ENCODE results near the gene PICALM. TPM values are rescaled to one million over a fixed set of nuclear protein-coding genes. Genes with fewer than 3 reads are reported as not detected.

PICALM gene
- total and polyA plus RNA-seq, 2 of the 13 experiments (the other 11 are each of a cell fraction or from before 2014, with no cell fraction given) = 97.6 to 154 TPM

GRCh38 chr11:86072211-86072610 lies 3.3 kb upstream of the PICALM start:
- DNase-seq (ENCODE audit: low spot score) = no peak
- in situ Hi-C loops (cut with HindIII; ENCODE audit: extremely low pct_ligation_motif_present, low pct_unique_long_range_greater_than_20kb) = no loop called here
- intact Hi-C loops (cut with micrococcal nuclease; ENCODE audit: unreplicated experiment) = no loop called here
- no peak for ATAC-seq
- TF ChIP-seq POLR2A (IDR thresholded peaks at IDR 0.05; ENCODE audit: insufficient read depth in 1 of 2, low read depth in 2 of 2, low read length in 2 of 2) (no peak), KLF12 (CRISPR knock-in tag; IDR thresholded peaks at IDR 0.05; ENCODE audit: borderline replicate concordance) (no peak), PATZ1 (CRISPR knock-in tag; IDR thresholded peaks at IDR 0.05) (no peak), ZHX2 (IDR thresholded peaks at IDR 0.05; ENCODE audit: low read depth) (no peak), ZHX2 (CRISPR knock-in tag; IDR thresholded peaks at IDR 0.05; ENCODE audit: borderline replicate concordance) (no peak), POLR2G (IDR thresholded peaks at IDR 0.05; ENCODE audit: low read depth, low read length) (no peak), IKZF4 (CRISPR knock-in tag; IDR thresholded peaks at IDR 0.05; ENCODE audit: borderline replicate concordance, low read depth, not compliant biosample characterization) (no peak), CCAR2 (optimal IDR thresholded peaks at IDR 0.05; ENCODE audit: low read depth, low read length) (no peak), RBM39 (IDR thresholded peaks at IDR 0.05; ENCODE audit: low read depth, low read length, poor library complexity, severe bottlenecking) (no peak), ZNF337 (CRISPR knock-in tag; IDR thresholded peaks at IDR 0.05; ENCODE audit: borderline replicate concordance, low read depth) (no peak), CREB1 (IDR thresholded peaks at IDR 0.05) (no peak), CREB1 (CRISPR knock-in tag; IDR thresholded peaks at IDR 0.05) (no peak), ZFY (CRISPR knock-in tag; IDR thresholded peaks at IDR 0.05) (no peak), ZNF160 (CRISPR knock-in tag; IDR thresholded peaks at IDR 0.05) (no peak), ADNP (CRISPR knock-in tag; IDR thresholded peaks at IDR 0.05) (no peak), THRA (CRISPR knock-in tag; IDR thresholded peaks at IDR 0.05; ENCODE audit: borderline replicate concordance) (no peak)
- FAIRE-seq = no peak
- Histone ChIP-seq H3K4me2 (ENCODE audit: low read depth, low read length) (no peak overlapping the region), H3K36me3 (replicated peaks in 1 of 2; ENCODE audit: control insufficient read depth in 1 of 2, insufficient read depth in 2 of 2, low read length in 2 of 2) (no peaks in the 10 kb centered on the region), H3K4me1 (ENCODE audit: insufficient read depth, low read length) (peaks cover 13% of the 10 kb centered on the region), H3K27ac (ENCODE audit: extremely low read length, insufficient read depth, low read length) (no peak overlapping the region), H3K4me3 (replicated peaks in 1 of 3; ENCODE audit: insufficient read depth in 1 of 3, low read depth in 2 of 3, low read length in 3 of 3) (no peak overlapping the region), H4K20me1 (ENCODE audit: insufficient read depth, low read length) (peaks cover 7% of the 10 kb centered on the region; the same call in 1 of the 2 replicates), H2AFZ (ENCODE audit: low read length) (no peak overlapping the region), H3K9ac (ENCODE audit: insufficient read depth, low read depth, low read length) (no peak overlapping the region), H3K27me3 (ENCODE audit: control insufficient read depth in 1 of 2, insufficient read depth in 2 of 2, low read length in 2 of 2) (peaks cover 0 to 5% of the 10 kb centered on the region in 2 experiments; a peak in 1 of 5 replicates), H3K9me3 (ENCODE audit: low read length) (no peaks in the 10 kb centered on the region), H3K79me2 (ENCODE audit: insufficient read depth, low read length) (peaks cover 14% of the 10 kb centered on the region)
- ChIA-PET CTCF (ENCODE audit: low intra/inter-chr PET ratio, low total read pairs) (no interaction called here), POLR2A (no interaction called here)
- BruUV-seq (replicated peaks) = no TSS peak
- 90% methylated on average over 5 of the region's 5 CpGs for WGBS (ENCODE audit: low lambda C conversion rate)
